NAMALWA (cell line): Measurements from ENCODE around the gene ACY1.
A peak's percentile ranks its signal among the peaks of the same experiment; 100 is the strongest.

Source experiments
- DNase-seq: peaks from one replicate; pipeline ENCODE4 v3.0.0-alpha.2; 2015; ENCODE audit warnings: low spot score

Gene ACY1

GRCh38 chr3:51982838-51983577 is at the start of gene ACY1:
ACY1 (plus strand) TSS chr3:51983535; CDS start chr3:51984065, 530 bp downstream.
- peak; percentile 74 for DNase-seq

- DNase-seq = no peak
These were observed 49.0 kb upstream of the ACY1 start for GRCh38 chr3:51934139-51934850.

DNA sequence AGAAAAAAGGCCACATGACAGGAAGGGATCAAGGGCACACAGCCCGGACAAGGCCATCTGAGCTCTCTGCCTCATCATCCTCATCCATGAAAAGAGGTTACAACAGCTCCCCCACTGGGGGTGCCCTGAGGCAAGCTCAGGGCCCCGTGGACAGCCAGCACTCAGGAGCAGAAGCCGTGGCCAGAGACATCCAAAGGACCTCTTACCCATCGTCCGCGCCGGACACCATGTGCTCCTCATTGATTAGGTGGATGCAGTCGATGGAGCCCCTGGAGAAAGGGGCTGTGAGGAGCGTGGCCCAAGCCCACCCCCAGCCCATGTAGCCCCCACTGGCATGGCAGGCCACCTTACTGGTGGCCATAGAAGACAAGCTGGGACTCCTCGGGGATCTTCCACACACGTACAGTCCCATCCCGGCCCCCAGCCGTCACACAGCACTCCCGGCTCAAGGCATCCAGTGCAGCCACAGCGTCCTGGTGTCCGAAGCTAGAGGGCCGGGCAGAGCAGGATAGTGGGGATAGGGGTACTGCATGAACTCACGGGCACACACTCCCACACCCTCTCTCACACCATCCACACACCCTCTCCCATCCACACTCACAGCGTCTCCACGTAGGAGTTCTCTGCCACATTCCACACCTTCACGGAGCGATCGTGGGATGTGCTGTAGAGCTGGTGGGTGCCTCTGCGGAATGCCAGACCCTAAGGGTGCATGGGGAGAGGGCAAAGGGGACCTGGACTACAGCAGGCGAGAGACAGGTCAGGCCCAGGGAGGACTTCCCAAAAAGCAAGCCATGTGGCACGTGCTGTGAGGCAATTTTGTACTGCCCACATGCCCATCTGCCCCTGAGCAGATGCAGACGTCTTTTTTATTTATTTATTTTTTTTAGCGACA is 48.1 kb upstream of the ACY1 start:
- DNase-seq = no peak

DNA sequence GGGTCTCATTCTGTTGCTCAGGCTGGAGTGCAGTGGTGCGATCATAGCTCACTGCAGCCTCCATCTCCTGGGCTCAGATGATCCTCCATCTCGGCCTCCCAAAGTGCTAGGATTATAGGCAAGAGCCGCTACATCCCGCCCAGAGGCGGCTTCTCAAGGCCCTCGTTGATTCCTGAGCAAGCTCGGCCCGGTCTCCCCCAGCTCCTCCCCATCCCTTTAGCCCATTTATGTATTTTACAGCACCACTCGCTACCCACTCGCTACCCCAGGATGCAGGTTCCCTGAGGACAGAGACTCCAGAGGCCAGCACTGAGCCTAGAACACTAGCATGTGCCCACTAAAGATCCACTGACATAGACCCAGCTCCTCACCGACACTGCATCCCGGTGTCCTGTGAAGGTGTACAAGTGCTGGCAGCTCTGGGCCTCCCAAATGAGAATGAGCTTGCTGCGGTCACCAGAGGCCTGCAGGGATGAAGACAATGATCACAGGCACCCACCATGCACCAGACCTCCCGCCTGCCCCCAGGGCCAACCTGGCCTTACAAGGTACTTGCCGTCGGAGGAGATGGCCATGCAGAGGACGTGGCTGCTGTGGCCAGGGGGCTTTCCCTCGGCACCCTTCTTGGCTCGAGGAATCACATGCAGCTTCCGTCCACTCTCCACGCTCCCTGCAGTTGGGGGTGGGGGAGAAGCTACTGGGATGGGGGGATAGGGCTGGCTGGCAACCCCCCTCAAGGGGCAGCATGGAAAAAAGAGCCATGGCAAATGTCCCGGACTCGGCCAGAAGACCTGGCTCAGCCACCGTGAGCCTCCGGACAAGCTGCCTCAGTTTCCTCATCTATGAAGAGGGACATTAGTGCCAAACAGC is 47.2 kb upstream of the ACY1 start:
- no peak for DNase-seq

- no peak for DNase-seq
These were observed 46.3 kb upstream of the ACY1 start for GRCh38 chr3:51937014-51937413.

DNA sequence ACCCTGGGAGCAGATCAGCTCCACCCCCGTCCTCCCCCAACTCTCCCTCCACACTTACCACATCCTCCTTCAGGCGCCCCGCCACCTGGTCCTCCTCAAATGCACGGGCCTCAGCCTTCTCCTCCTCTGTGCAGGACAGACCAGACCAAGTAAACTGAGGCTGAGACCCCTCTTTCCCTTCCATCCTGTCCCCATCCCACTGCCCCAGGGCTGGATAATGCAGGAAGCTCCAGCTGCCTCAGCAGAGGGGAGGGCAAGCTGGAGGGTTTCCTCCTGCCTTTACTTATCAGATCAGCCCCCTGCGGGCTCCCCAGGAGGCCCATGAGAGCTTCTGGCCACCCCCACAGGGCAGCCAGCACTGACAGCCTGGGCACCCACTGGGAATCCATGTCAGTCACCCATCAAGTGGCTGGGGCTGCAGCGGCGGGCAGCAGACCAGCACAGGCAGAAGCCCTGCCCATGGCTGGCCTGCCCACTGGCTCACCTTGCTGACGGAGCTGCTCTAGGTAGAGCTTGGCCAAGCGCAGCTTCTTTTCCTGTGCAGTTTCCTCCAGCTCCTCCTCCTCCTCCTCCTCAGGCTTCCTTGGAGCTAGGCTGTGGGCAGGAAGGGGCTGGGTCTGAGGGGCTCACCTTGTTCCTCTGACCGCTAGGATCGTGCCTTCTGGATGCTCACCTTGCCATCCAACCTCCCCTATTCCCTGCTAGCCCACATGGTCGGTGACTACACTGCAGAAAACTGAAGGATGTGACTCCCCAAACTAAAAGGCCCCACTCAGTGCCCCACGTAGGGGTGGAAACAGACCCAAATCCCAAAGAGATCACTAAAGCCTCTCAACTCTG is 45.5 kb upstream of the ACY1 start:
- DNase-seq = no peak

GRCh38 chr3:51938780-51939425 is 44.4 kb upstream of the ACY1 start:
- DNase-seq = no peak

DNA sequence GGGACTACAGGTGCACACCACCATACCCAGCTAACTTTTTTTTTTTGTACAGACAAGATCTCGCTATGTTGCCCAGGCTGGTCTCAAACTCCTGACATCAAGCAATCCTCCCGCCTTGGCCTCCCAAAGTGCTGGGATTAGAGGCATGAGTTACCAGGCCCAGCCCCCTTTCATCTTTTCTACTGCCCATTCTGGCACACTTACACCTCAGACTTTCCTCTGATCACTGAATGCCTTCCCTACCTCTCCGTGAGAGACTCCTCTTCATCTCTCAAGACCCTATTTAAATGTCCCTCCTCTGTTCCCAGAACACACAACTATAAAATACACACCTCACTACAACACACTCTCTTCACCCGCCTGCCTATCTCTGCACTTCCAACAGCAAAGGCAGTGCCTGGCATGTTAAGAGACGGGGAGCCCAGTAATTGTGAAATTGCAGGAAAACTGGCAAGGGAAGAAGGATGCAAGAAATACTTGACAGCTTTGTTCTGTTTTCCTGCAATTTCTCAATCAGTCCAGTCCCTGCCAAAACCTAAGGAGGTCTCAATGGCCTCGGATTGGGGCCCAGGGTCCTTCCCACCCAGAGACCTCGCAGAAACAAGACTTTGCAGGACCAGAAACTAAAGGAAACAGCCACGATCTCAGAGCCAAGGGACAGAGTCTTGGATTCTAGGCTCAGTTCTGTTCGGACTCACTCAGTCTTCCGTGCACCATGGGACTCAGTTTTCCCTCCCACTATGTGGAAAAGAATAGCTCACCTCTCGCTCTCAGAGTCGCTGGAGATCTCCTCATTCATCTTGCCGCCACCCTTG is 42.5 kb upstream of the ACY1 start:
- no peak for DNase-seq

- no peak for DNase-seq
These were observed 41.9 kb upstream of the ACY1 start for GRCh38 chr3:51941463-51941797.

GRCh38 chr3:51941798-51942602 is 41.3 kb upstream of the ACY1 start, which contains the start of the genes PARP3 and RRP9:
PARP3 (plus strand) TSS chr3:51942363; CDS start chr3:51943356, 993 bp downstream.
RRP9 (minus strand) TSS chr3:51941904; CDS start chr3:51941867, 37 bp downstream.
- DNase-seq = peak; percentile 98

GRCh38 chr3:51942603-51943450 is 40.5 kb upstream of the ACY1 start:
- DNase-seq = peak; percentile 20

GRCh38 chr3:51943451-51944391 is 39.6 kb upstream of the ACY1 start:
- no peak for DNase-seq

- no peak for DNase-seq
These were observed 38.8 kb upstream of the ACY1 start for GRCh38 chr3:51944451-51945021.

GRCh38 chr3:51945031-51945840 is 38.1 kb upstream of the ACY1 start:
- no peak for DNase-seq
